HUES6 (cell line): ENCODE results near the gene USP34.
"Not testable (repeated sequence)": the region's sequence is repeated elsewhere in the genome, so short reads cannot be mapped to it uniquely, and the experiment has no call there.

Experiments used
- H3K27ac ChIP-seq: 2 replicates; pipeline ENCODE4 v1.7.0; 2013; ENCODE audit warnings: low read depth, mild to moderate bottlenecking, low read length, inconsistent platforms
- H3K27me3 ChIP-seq: 2 replicates; pipeline ENCODE4 v1.6.1; 2013; ENCODE audit warnings: low read length; ENCODE audit not compliant: control insufficient read depth, insufficient read depth
- H3K36me3 ChIP-seq: 2 replicates; pipeline ENCODE4 v1.6.1; 2013; ENCODE audit warnings: low read length; ENCODE audit not compliant: control insufficient read depth, insufficient read depth
- H3K4me1 ChIP-seq: 2 replicates; pipeline ENCODE4 v1.6.1; 2013; ENCODE audit warnings: low read length; ENCODE audit not compliant: control insufficient read depth, insufficient read depth
- H3K4me3 ChIP-seq: 2 replicates; pipeline ENCODE4 v1.5.1; 2013; ENCODE audit warnings: low read depth, low read length
- H3K9ac ChIP-seq: one replicate; pipeline ENCODE4 v1.6.1; 2013; ENCODE audit warnings: mild to moderate bottlenecking, low read length
- H3K9me3 ChIP-seq: 2 replicates; pipeline ENCODE4 v1.6.1; 2013; ENCODE audit warnings: low read depth, low read length; ENCODE audit not compliant: control insufficient read depth, insufficient read depth

The USP34 gene

GRCh38 chr2:61148091-61148490 is 322.8 kb downstream of the USP34 start:
- H3K4me3 ChIP-seq, H3K4me1 ChIP-seq, H3K27me3 ChIP-seq, H3K27ac ChIP-seq, H3K9ac ChIP-seq, H3K9me3 ChIP-seq: not testable (repeated sequence)
- H3K36me3 ChIP-seq: peaks cover 20% of the 10 kb centered on the region

- Histone ChIP-seq H3K9ac (no peak overlapping the region), H3K4me1 (no peaks in the 10 kb centered on the region), H3K9me3 (no peaks in the 10 kb centered on the region), H3K27ac (no peak overlapping the region), H3K4me3 (no peak overlapping the region), H3K27me3 (no peaks in the 10 kb centered on the region), H3K36me3 (peaks cover 14% of the 10 kb centered on the region)
These were observed 324.9 kb downstream of the USP34 start for GRCh38 chr2:61145990-61146389.

GRCh38 chr2:61144697-61145268 is 326.1 kb downstream of the USP34 start:
- no peaks in the 10 kb centered on the region for H3K27me3 ChIP-seq
- H3K4me3 ChIP-seq: peak overlapping the region; percentile 64
- no peaks in the 10 kb centered on the region for H3K9me3 ChIP-seq
- no peaks in the 10 kb centered on the region for H3K4me1 ChIP-seq
- H3K27ac ChIP-seq: no peak overlapping the region
- H3K9ac ChIP-seq: peak overlapping the region; percentile 62
- peaks cover 8% of the 10 kb centered on the region for H3K36me3 ChIP-seq

GRCh38 chr2:61141151-61141550 is 329.7 kb downstream of the USP34 start:
- no peaks in the 10 kb centered on the region for H3K9me3 ChIP-seq
- no peak overlapping the region for H3K4me3 ChIP-seq
- H3K4me1 ChIP-seq: no peaks in the 10 kb centered on the region
- no peak overlapping the region for H3K9ac ChIP-seq
- H3K27ac ChIP-seq: no peak overlapping the region
- H3K27me3 ChIP-seq: no peaks in the 10 kb centered on the region
- H3K36me3 ChIP-seq: no peaks in the 10 kb centered on the region

- H3K36me3 ChIP-seq: no peaks in the 10 kb centered on the region
- no peak overlapping the region for H3K27ac ChIP-seq
- H3K9me3 ChIP-seq: no peaks in the 10 kb centered on the region
- H3K4me1 ChIP-seq: no peaks in the 10 kb centered on the region
- no peak overlapping the region for H3K9ac ChIP-seq
- no peak overlapping the region for H3K4me3 ChIP-seq
- no peaks in the 10 kb centered on the region for H3K27me3 ChIP-seq
These were observed 332.0 kb downstream of the USP34 start for GRCh38 chr2:61138859-61139258.
